ENCODE results near the gene EHBP1.
"Not testable (repeated sequence)": the region's sequence is repeated elsewhere in the genome, so short reads cannot be mapped to it uniquely, and the experiment has no call there.

EHBP1 gene

GRCh38 chr2:63066838-63067237 lies 361.3 kb downstream of the EHBP1 start:
- DNase-seq (ENCODE audit: low read depth in 2 of 2): no peak

GRCh38 chr2:63071664-63072063 lies 366.2 kb downstream of the EHBP1 start:
- DNase-seq (ENCODE audit: low read depth in 2 of 2): no peak

GRCh38 chr2:63073994-63074393 lies 368.5 kb downstream of the EHBP1 start:
- DNase-seq (ENCODE audit: low read depth in 2 of 2): no peak

- DNase-seq (ENCODE audit: low read depth in 2 of 2): not testable (repeated sequence)
These were observed 368.9 kb downstream of the EHBP1 start for GRCh38 chr2:63074399-63074798.

- DNase-seq (ENCODE audit: low read depth in 2 of 2): no peak
These were observed 373.5 kb downstream of the EHBP1 start for GRCh38 chr2:63078852-63079606.

- DNase-seq (ENCODE audit: low read depth in 2 of 2): no peak
These were observed 375.9 kb downstream of the EHBP1 start for GRCh38 chr2:63081404-63081803.

- DNase-seq (ENCODE audit: low read depth in 2 of 2): no peak
These were observed 381.2 kb downstream of the EHBP1 start for GRCh38 chr2:63086687-63087086.

- no peak for DNase-seq (ENCODE audit: low read depth in 2 of 2)
These were observed 386.9 kb downstream of the EHBP1 start for GRCh38 chr2:63092401-63092800.

- no peak for DNase-seq (ENCODE audit: low read depth in 2 of 2)
These were observed 387.3 kb downstream of the EHBP1 start for GRCh38 chr2:63092857-63093256.

GRCh38 chr2:63093502-63093901 lies 388.0 kb downstream of the EHBP1 start:
- DNase-seq (ENCODE audit: low read depth in 2 of 2): no peak

Measured in stimulated activated CD8-positive, alpha-beta memory T cell treated with anti-CD3 and anti-CD28 coated beads, Interleukin-15, amount 100 ng/mL, for 4 hours (primary cell).